Activated CD4-positive, alpha-beta T cell treated with anti-CD3 and anti-CD28 coated beads, Interleukin-2, amount 50 U/mL, for 48 hours (primary cell): Measurements from ENCODE around the gene TOM1L2.

Experiments
- DNase-seq, 2 experiments: peaks; one replicate each; pipeline ENCODE4 v3.0.0-alpha.2; 2020

The TOM1L2 gene

DNA sequence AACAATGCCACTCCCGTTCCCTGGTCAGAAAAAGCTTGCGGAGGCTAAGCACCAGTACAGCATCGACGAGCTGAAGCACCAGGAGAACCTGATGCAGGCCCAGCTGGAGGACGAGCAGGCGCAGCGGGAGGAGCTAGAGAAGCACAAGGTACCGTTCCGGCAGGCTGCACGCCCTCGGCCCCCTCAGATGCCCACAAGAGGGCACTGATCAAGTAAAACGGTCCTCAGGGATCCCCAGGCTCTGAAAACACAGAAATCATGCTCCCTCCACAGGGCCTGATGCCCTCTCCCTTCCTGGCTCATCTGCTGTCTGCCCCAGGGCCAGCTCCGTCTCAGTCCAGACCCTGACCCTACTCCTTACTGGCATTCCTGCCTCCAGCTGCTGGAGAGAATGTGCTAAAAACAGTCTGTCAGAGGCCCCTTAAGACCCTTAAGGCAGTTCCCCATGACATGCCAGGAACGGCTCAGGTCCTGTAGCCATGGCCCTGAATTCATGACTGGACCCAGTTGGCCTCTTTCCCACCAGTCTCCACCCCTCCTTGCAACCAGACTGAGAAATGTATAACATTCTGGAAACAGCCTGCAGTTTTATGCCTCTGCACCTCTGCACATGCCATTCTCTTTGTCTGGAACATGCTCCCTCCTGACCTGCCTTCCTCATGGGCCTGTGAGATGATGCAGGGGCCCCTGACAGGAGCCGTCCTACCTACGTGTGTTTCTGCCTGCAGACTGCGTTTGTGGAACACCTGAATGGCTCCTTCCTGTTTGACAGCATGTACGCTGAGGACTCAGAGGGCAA is 22.3 kb upstream of the TOM1L2 start:
- DNase-seq = peak; percentile 13 to 18

GRCh38 chr17:17993852-17994251 is 21.7 kb upstream of the TOM1L2 start:
- no peak for DNase-seq

DNA sequence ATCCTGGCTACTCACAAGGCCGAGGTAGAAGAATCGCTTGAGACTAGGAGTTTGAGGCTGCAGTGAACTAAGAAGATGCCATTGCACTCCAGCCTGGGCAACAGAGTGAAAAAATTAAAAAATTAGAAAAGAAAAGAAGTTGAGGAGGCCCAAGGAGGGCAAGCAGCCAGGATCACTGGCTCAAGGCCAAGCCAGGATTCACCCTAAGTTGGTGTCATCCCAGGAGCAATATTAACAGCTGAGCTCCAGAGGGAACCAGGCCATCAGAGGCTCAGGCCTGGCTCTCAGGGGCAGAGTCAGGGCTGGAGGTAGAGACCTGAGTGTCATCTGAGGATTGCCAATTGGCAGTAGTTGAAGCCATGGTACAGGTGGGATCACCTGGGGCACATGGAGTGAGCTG is 21.2 kb upstream of the TOM1L2 start:
- no peak for DNase-seq

DNA sequence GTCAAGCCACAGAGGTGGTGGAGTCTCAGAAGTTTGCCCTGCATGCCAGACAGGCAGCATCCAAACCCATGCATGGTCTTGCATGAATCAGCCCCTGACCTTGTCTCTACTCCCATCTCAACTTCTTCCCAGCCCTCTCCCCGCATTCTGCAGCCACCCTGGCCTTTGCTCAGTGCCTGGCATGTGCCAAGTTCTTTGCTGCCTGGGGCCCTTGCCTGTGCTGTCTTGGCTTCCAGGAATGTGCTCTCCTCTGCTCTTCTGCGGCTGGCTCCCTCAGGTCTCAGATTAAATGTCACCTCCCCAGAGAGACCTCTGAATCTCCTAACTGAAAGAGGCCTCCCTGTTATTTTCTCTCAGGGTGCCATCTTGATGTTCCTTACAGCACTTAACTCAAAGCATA is 18.1 kb upstream of the TOM1L2 start:
- no peak for DNase-seq

DNA sequence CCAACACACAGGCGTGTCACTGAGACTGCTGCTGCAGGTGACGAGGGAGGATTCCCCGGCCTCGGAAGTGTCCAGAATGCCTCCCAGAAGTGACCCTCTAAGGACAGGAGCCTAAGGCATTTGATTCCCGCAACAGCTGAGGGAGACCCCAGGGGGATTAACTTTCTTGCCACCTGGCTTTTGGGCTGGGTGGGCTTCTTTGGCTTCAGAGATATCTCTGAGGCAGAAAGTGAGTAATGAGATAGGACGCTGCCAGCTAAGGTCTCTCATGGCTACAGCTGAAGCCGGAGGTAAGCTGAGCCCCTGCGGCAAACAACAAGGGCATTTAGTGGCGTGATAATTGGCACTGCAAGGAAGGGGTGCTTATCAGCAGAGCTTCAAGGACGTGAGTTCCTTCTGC is 17.4 kb upstream of the TOM1L2 start:
- no peak for DNase-seq

- DNase-seq = no peak
These were observed 16.9 kb upstream of the TOM1L2 start for GRCh38 chr17:17989081-17989480.

DNA sequence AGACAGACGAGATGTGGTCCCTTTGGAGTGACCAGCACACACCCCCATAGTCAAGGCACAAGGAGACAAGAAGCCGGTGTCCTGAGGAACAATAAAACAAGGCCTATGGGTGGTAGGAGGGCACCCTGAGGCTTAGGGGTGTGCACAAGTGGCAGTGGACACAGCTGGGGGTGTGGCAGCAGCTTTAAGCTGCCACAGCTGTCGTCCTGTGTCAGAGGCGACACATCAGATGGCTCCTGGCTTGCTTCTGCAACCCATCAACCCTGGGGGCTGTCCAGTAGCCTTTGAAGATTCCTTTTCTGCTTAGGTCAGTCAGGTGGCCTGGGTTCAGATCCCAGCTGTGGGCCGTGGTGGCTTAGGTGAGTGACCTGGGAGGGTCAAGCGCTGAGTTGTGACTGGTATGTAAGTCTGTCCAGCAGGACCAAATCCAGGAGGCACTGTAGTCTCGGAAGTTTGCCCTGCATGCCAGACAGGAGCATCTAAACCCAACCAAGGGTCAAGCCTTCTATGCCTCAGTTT is 16.3 kb upstream of the TOM1L2 start:
- DNase-seq = no peak

GRCh38 chr17:17987901-17988300 is 15.7 kb upstream of the TOM1L2 start:
- no peak for DNase-seq

GRCh38 chr17:17987187-17987896 is 15.1 kb upstream of the TOM1L2 start:
- no peak for DNase-seq

DNA sequence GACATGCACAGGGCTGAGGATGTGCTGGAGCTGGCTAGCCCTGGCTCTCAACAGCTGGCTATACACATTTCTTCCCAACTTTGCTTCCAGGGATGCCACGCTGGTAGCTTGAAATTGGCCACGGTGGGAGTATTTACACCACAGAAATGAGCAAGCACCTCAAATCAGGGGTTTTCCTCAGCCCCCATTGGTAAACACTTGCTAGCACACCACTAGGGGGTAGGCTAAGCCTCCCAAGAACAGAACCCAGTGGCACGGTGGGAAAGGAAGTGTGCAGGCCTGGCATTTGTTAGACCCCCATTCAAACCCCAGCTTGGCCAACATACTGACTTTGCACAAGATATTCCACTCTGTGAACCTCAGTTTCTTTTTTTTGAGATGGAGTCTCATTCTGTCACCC is 13.4 kb upstream of the TOM1L2 start:
- DNase-seq = no peak

DNA sequence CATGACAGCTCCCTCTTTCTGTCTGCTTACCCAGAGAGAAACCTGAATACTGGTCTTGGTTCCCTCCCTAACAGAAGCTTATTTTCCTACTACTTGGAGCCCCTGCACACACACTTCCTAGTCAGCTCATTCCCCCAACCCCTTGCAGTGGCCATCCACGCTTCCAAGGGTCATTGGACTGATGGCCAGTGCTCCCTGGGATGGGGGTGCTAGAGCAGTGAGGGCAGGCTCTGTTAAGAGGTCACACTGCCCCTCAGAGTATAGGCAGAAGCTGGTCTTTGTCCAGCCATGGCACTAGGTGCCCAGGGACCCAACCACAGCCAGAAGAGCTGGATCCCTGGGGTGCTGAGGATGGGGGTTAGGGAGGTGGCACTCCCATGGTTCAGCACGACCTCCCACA is 13.0 kb upstream of the TOM1L2 start:
- no peak for DNase-seq

DNA sequence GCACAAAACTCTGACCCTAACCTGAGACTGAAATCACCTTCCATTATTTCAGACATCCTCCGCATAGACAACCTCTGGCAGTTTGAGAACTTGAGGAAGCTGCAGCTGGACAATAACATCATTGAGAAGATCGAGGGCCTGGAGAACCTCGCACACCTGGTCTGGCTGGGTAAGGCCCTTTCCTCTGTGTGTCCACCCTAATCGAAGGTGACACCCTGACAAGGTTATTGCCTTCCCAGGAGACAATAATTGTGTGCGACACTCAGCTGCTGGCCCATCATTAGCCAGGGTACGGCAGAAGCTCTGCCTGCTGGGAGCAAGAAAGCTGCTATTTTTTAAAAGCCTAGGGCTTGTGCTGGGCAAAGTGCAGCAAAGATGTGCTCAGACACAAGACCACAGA is 11.6 kb upstream of the TOM1L2 start:
- DNase-seq = no peak

- no peak for DNase-seq
These were observed 11.2 kb upstream of the TOM1L2 start for GRCh38 chr17:17983376-17983775.

DNA sequence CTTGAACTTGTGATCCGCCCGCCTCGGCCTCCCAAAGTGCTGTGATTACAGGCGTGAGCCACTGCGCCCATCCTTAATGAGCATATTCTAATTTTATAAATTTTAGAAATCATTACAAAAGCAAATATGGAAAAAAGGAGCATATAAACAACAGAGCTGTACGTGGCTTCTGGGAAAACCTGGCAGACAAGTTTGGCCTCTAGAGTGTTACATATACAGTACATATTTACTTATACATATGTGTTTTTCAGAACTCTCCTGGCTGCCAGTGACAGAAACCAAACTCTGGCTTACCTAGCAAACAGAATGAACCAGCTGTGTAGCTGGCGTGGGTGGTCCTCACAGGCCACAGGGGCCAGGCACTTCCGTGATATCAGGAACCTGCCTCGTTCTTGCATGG is 10.6 kb upstream of the TOM1L2 start:
- DNase-seq = no peak

DNA sequence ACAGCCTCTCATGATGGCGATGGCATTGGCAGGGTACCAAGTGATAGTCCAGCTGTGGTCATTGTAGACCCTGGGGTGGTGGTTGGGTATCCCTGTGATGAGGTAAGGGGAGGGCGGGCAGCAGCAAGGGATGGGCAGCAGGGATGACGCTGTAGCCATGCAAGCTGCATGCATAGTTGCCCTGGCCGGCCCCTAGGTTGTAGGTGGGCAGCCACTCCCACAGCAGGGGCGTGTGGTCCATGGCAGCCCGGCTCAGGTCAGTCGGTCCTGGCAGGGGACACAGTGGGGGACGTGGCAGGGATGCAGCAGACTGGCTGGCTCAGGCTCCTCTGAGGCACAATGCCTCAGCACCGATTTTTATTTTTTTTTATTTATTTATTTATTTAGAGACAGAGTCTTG is 9.1 kb upstream of the TOM1L2 start:
- no peak for DNase-seq

GRCh38 chr17:17979778-17980177 is 7.6 kb upstream of the TOM1L2 start:
- DNase-seq = no peak

GRCh38 chr17:17978481-17979424 is 6.6 kb upstream of the TOM1L2 start:
- DNase-seq = no peak

DNA sequence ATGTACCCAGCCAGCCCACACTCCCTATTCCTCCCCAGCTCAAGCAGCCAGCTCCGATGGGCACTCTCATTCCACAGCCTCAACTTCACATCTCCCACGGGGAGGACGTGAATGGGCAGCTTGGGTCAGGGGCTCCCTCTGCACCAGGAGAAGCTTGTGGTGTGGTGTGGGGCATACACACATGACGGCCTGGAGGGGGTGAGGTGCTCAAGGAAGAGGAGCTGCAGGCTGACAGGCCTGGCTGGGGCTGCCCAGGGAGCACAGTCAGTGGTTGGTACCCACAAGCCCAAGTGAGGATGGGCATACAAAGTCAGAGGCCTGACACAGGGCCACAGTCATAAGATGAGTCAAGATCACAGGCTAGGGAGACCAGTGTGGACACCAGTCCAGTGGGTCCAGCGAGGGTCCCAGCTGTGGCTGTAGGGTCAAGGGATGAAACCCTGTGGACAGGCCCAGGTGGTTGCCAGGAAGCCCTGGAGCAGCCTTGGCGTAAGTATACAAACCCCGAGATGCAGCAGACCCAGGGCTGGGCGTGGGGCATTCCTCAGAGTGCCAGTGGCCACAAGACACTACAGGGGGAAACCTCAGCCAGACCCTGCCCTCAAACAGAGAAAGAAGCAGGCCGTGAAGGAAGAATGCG is 4.9 kb upstream of the TOM1L2 start:
- no peak for DNase-seq

DNA sequence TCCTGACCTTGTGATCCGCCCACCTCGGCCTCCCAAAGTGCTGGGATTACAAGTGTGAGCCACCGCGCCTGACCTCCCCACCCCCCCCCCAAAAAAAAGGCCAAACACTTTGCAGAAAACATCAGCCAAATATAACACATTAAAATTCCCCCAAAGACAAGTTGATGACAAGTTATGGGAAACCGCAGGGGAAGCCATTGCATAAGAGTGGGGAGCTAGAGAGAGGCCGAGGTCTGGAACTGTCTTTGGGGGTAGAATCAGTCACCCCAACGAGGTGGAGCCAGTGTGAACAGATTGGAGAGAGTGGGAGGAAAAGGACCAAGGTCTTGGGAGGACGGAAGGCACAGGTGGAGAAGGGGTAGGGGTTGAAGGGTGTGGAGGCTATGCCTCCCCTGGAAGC is 3.2 kb upstream of the TOM1L2 start:
- DNase-seq = no peak

GRCh38 chr17:17972952-17973254 is 703 bp upstream of the TOM1L2 start:
- no peak for DNase-seq

DNA sequence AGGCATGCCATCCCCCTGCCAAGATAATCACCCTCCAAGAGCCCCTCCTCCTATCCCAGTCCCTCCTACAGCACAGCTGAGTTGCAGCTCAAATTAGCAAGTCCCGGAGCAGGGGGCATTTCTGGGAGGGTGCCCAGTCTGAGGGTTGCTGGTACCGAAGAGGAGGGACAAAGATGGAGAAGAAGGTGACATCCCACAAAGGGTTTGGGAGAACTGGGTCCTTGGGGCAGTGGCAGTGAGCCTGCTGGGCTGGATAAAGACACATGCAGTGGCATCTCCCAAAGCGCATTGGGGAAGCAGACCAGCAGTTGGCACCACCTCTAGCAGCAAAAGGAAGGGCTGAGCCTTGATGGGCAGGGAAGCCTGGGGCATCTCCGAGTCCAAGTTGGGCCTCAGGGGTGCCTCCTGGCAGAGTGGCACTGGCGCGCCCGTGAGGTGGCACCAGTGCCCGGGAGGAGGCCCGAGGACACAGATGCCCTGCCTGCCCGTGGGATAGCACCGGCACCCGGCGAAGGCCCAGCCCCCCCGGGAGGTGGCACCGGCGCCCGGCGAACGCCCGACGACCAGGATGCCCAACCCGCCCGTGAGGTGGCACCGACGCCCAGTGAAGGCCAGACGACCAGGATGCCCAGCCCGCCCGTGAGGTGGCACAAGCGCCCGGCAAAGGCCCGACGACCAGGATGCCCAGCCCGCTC is 622 bp downstream of the TOM1L2 start:
- DNase-seq = no peak

DNA sequence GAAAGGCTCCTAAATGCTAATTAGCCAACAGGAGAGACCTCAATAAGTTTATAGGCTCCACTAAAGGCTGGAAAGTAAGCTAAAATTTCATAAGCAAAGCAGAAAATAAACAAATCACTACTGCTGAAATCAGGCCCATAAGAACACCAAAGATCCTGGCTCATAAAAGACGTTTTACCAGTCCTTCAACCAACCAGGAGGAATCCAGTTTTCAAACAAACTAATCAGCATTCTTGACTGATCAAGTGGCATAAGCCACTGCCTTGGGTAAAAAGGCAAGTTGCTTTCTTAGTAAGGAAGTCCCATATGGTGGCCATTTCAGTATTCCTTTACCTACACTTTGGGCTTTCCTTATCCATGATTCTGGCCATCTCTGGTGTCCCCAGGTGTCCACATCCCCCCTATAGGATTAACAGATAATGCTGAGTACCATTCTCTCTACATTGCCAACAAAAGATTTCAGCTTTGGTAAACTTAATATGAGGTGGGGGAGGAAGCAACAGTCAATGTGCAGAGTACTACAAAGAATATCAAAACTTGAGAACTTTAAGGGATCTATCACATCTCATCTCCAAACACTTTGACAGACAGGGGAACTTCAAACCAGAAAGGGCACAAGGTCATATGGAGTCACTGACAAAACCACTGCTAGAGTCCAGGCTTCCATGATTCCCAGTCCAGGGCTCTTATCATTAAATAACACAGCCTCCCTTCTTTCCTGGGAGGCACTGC is 1.3 kb downstream of the TOM1L2 start:
- no peak for DNase-seq
